SK-N-SH (cell line): ENCODE results near the gene MCTP2. TPM values are rescaled to one million over a fixed set of nuclear protein-coding genes. Genes with fewer than 3 reads are reported as not detected.
A peak's percentile ranks its signal among the peaks of the same experiment; 100 is the strongest.

Experiments used
- CTCF ChIA-PET: fragments of 300-600, 350-600 bp; formaldehyde crosslinking; extraction: SDS; loops from one replicate; lab custom pipeline; 2021; lab: Yijun Ruan, JAX
- POLR2A ChIA-PET: fragments of 350-600 bp; sonication (Branson Sonifier 250); formaldehyde crosslinking; extraction: SDS; loops from one replicate; lab custom pipeline; 2020; ENCODE audit warnings: antibody characterized with exemption, inconsistent platforms; lab: Yijun Ruan, JAX
- DNase-seq: peaks from one replicate; pipeline ENCODE4 v3.0.0; 2012
- H2AFZ ChIP-seq: fragments of 200-600 bp; sonication (generic); 2 replicates; pipeline ENCODE4 v1.8.1; 2016; ENCODE audit warnings: antibody characterized with exemption, mild to moderate bottlenecking, low read depth
- H3F3A ChIP-seq: fragments of 200-600 bp; sonication (generic); replicated peaks from 2 replicates; pipeline ENCODE3; 2016; ENCODE audit warnings: antibody characterized with exemption, mild to moderate bottlenecking; ENCODE audit not compliant: insufficient read depth
- H3K27ac ChIP-seq, 2 experiments: fragments of 200-500 bp in 1 of 2; fragments of 200-600 bp in 1 of 2; sonication (Bioruptor generic) in 1 of 2; sonication (generic), shearing (Covaris generic) in 1 of 2; 2 replicates each; pipeline versions ENCODE4 v1.5.1 to v1.6.1; 2014 to 2016; ENCODE audit warnings: low read depth in 2 of 2, inconsistent platforms in 1 of 2, low read length in 1 of 2, mild to moderate bottlenecking in 1 of 2, mixed read lengths in 1 of 2
- H3K27me3 ChIP-seq: fragments of 200-600 bp; sonication (generic), shearing (Covaris generic); 2 replicates; pipeline ENCODE4 v1.6.1; 2016; ENCODE audit warnings: mixed run types; ENCODE audit not compliant: insufficient read depth
- H3K36me3 ChIP-seq, 2 experiments: fragments of 200-500 bp in 1 of 2; fragments of 200-600 bp in 1 of 2; sonication (Bioruptor generic) in 1 of 2; sonication (generic) in 1 of 2; replicated peaks in 1 of 2; 2 replicates each; pipeline versions ENCODE3 to v1.5.1; 2014 to 2016; ENCODE audit warnings: low read length in 1 of 2, mild to moderate bottlenecking in 1 of 2; ENCODE audit not compliant: insufficient read depth in 2 of 2, control insufficient read depth in 1 of 2
- H3K4me1 ChIP-seq, 2 experiments: fragments of 200-500 bp in 1 of 2; fragments of 200-600 bp in 1 of 2; sonication (Bioruptor generic) in 1 of 2; sonication (generic), shearing (Covaris generic) in 1 of 2; 2 replicates each; pipeline versions ENCODE4 v1.5.1 to v1.6.1; 2014 to 2016; ENCODE audit warnings: low read depth in 1 of 2, low read length in 1 of 2, mixed run types in 1 of 2; ENCODE audit not compliant: insufficient read depth in 2 of 2, control insufficient read depth in 1 of 2
- H3K4me2 ChIP-seq: fragments of 200-600 bp; sonication (generic), shearing (Covaris generic); 2 replicates; pipeline ENCODE4 v1.6.1; 2017; ENCODE audit warnings: mixed run types
- H3K4me3 ChIP-seq, 2 experiments: fragments of 200-500 bp in 1 of 2; fragments of 200-600 bp in 1 of 2; sonication (Bioruptor generic) in 1 of 2; sonication (generic), shearing (Covaris generic) in 1 of 2; 2 replicates each; pipeline versions ENCODE4 v1.5.1 to v1.8.1; 2014 to 2016; ENCODE audit warnings: low read depth in 2 of 2, inconsistent platforms in 1 of 2, low read length in 1 of 2, mild to moderate bottlenecking in 1 of 2, mixed read lengths in 1 of 2, moderate library complexity in 1 of 2
- H3K79me2 ChIP-seq: fragments of 200-600 bp; sonication (generic); 2 replicates; pipeline ENCODE4 v1.8.1; 2017; ENCODE audit warnings: mild to moderate bottlenecking; ENCODE audit not compliant: insufficient read depth
- H3K9ac ChIP-seq: fragments of 200-600 bp; sonication (generic); 2 replicates; pipeline ENCODE4 v1.6.1; 2017; ENCODE audit warnings: mixed run types
- H3K9me2 ChIP-seq: fragments of 200-600 bp; sonication (generic); 2 replicates; pipeline ENCODE4 v1.6.1; 2017; ENCODE audit warnings: mixed run types
- H3K9me3 ChIP-seq: fragments of 200-600 bp; sonication (generic); 2 replicates; pipeline ENCODE4 v1.6.1; 2017; ENCODE audit warnings: mixed run types, mild to moderate bottlenecking, moderate library complexity
- H4K20me1 ChIP-seq: fragments of 200-600 bp; sonication (generic); 2 replicates; pipeline ENCODE4 v1.6.1; 2017; ENCODE audit warnings: mild to moderate bottlenecking, mixed run types; ENCODE audit not compliant: insufficient read depth
- FOXJ3 ChIP-seq: sonication (generic); formaldehyde crosslinking; IDR thresholded peaks from 2 replicates; pipeline ENCODE4 v1.5.1; 2020; ENCODE audit warnings: mild to moderate bottlenecking, missing genetic modification reagents
- JUND ChIP-seq: IDR thresholded peaks from 2 replicates; pipeline ENCODE4 v1.4.0; 2012
- NFIC ChIP-seq: IDR thresholded peaks from 2 replicates; pipeline ENCODE4 v1.4.0; 2012; ENCODE audit warnings: borderline replicate concordance
- POLR2AphosphoS5 ChIP-seq: IDR thresholded peaks from 2 replicates; pipeline ENCODE4 v1.6.1; 2012; ENCODE audit warnings: low read depth, low read length
- RAD21 ChIP-seq: IDR thresholded peaks from 2 replicates; pipeline ENCODE4 v1.6.1; 2012; ENCODE audit warnings: mild to moderate bottlenecking, low read length
- RCOR1 ChIP-seq: fragments of 150-350 bp; IDR thresholded peaks from 2 replicates; pipeline ENCODE4 v1.6.1; 2017; ENCODE audit warnings: antibody characterized with exemption, low read length
- SIN3A ChIP-seq: IDR thresholded peaks from 2 replicates; pipeline ENCODE4 v1.6.1; 2012; ENCODE audit warnings: low read depth, mild to moderate bottlenecking, low read length, moderate library complexity, borderline replicate concordance
- SMC3 ChIP-seq: IDR thresholded peaks from 2 replicates; pipeline ENCODE4 v1.6.1; 2012; ENCODE audit warnings: low read depth, low read length, improper control_type of control experiment
- TAF1 ChIP-seq: IDR thresholded peaks from 2 replicates; pipeline ENCODE4 v1.6.1; 2012; ENCODE audit warnings: low read depth, mild to moderate bottlenecking, low read length, moderate library complexity, borderline replicate concordance
- WGBS: methylation state at CpG from one replicate; pipeline ENCODE4 v1.1.6; 2017; ENCODE audit warnings: low lambda C conversion rate; 5-methylcytosine and 5-hydroxymethylcytosine counted together
- polyA plus RNA-seq, 3 experiments: library from polyadenylated mRNA; depleted of rRNA; stranded (reverse); fragments of >200 nt; gene quantifications; 2 replicates each; pipeline ENCODE4 v1.2.3, GENCODE V29; 2012
- TF ChIP-seq, protein P1 (sequence below): IDR thresholded peaks from 2 replicates; pipeline ENCODE4 v1.4.0; 2012; ENCODE audit warnings: low read depth, borderline replicate concordance
- TF ChIP-seq, protein P2 (sequence below): fragments of 200-600 bp; sonication (generic); IDR thresholded peaks from 2 replicates; pipeline ENCODE4 v1.6.1; 2017; ENCODE audit warnings: antibody characterized with exemption, mild to moderate bottlenecking, moderate library complexity
- TF ChIP-seq, protein P3 (sequence below): IDR thresholded peaks from 2 replicates; pipeline ENCODE4 v1.6.1; 2012; ENCODE audit warnings: mild to moderate bottlenecking, low read depth, low read length, moderate library complexity

MCTP2 gene
- polyA plus RNA-seq, 1 of the 3 experiments (the other 2 are of a cell fraction), result 0.26 TPM

DNA sequence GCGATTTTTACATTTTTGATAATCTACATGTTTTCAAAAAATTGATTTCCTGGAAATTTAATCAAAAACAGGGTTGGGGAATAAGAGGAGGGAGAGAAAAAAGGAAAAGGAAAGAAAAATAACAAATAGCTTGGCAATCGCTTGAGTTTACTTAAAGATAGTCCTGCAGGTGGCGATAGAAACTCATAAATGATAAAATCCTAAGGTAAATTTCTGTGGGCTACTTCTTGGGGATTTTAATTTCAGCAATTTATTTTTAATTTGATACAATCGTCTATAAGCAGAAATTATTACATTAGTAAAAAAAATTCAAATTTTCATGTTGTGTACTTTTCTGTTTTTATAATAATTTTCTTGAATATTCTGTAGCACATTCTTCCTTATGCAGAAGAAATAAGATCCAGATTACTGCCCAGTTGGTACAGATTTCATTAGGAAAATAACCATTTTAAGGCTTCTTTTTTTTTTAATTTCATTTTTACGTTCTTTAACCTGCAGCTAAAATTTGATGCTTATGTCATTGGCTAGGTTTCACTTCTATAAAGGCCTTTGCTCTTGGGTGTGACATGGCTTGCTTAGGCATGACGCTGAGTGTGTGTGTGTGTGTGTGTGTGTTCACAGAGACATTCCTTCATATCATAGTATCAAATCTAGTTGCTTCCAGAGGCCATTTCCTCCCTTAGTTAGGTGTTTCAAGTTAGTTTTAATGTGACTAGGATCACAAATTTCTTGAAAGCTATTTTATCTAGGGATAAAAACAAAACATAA lies 181.8 kb downstream of the MCTP2 start:
- H3K79me2 ChIP-seq, result no peaks in the 10 kb centered on the region
- TF ChIP-seq, protein P1, sequence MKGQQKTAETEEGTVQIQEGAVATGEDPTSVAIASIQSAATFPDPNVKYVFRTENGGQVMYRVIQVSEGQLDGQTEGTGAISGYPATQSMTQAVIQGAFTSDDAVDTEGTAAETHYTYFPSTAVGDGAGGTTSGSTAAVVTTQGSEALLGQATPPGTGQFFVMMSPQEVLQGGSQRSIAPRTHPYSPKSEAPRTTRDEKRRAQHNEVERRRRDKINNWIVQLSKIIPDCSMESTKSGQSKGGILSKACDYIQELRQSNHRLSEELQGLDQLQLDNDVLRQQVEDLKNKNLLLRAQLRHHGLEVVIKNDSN, result no peak
- TF ChIP-seq, protein P2, sequence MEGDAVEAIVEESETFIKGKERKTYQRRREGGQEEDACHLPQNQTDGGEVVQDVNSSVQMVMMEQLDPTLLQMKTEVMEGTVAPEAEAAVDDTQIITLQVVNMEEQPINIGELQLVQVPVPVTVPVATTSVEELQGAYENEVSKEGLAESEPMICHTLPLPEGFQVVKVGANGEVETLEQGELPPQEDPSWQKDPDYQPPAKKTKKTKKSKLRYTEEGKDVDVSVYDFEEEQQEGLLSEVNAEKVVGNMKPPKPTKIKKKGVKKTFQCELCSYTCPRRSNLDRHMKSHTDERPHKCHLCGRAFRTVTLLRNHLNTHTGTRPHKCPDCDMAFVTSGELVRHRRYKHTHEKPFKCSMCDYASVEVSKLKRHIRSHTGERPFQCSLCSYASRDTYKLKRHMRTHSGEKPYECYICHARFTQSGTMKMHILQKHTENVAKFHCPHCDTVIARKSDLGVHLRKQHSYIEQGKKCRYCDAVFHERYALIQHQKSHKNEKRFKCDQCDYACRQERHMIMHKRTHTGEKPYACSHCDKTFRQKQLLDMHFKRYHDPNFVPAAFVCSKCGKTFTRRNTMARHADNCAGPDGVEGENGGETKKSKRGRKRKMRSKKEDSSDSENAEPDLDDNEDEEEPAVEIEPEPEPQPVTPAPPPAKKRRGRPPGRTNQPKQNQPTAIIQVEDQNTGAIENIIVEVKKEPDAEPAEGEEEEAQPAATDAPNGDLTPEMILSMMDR, result peak; percentile 47
- TF ChIP-seq RAD21 (peak; percentile 73), TAF1 (no peak), SMC3 (peak; percentile 21; the same call in 1 of the 2 replicates), FOXJ3 (CRISPR knock-in tag) (no peak)
- TF ChIP-seq, all 33 proteins: peak for 3
- DNase-seq, result no peak
- Histone ChIP-seq H3K4me2 (no peak overlapping the region), H3K4me1 (peaks cover 0 to 23% of the 10 kb centered on the region in 2 experiments; a peak in 2 of 4 replicates), H4K20me1 (no peaks in the 10 kb centered on the region), H3F3A (no peaks in the 10 kb centered on the region), H3K9ac (no peak overlapping the region), H3K27me3 (no peaks in the 10 kb centered on the region), H3K27ac (no peak overlapping the region), H2AFZ (no peak overlapping the region), H3K9me3 (no peaks in the 10 kb centered on the region), H3K4me3 (peak overlapping the region in 1 of 2 experiments; percentile 41; a peak in 1 of 4 replicates), H3K9me2 (no peaks in the 10 kb centered on the region), H3K36me3 (no peaks in the 10 kb centered on the region)
- 17% methylated on average over 6 of the region's 6 CpGs for WGBS
- ChIA-PET POLR2A (interaction anchor here (0.6 kb wide), 1 partner anchor 731 kb away, joined by 3 read pairs; no protein-coding TSS in a partner anchor), CTCF (interaction anchor here (0.6 to 4.0 kb wide), 39 partner anchors 9 to 884 kb away, joined by 3 to 36 read pairs (median 5); partner anchors contain the start of gene MCTP2)

DNA sequence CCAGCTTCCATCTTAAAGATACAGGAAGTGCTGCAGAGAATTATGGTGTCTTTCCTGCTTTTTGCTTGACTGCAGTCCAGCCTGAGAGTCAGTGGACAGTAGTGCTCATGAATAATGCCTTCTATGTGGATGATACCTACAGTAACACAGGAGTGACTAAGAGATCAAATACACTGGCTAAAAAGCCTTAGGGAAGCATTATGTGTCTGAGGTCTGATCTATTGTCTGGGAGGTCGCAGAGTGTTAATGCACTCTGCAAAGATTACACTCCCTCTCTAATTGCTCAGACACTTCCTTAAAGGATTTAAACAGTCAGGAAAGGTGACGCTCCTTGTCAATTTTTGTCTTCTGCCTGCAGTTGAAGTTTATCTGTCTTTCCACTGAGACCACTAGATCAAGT lies 183.6 kb downstream of the MCTP2 start:
- ChIA-PET POLR2A (no interaction called here), CTCF (interaction anchor here (1.2 to 4.0 kb wide), 5 partner anchors 17 to 256 kb away, joined by 3 to 36 read pairs (median 4); no protein-coding TSS in a partner anchor)
- H3K4me1 ChIP-seq, result peaks cover 0 to 18% of the 10 kb centered on the region in 2 experiments; a peak in 2 of 4 replicates
- H2AFZ ChIP-seq, result no peak overlapping the region
- H3K9me3 ChIP-seq, result no peaks in the 10 kb centered on the region
- H3K36me3 ChIP-seq, result no peaks in the 10 kb centered on the region
- H3K9me2 ChIP-seq, result no peaks in the 10 kb centered on the region
- no peaks in the 10 kb centered on the region for H3K27me3 ChIP-seq
- TF ChIP-seq, protein P3, sequence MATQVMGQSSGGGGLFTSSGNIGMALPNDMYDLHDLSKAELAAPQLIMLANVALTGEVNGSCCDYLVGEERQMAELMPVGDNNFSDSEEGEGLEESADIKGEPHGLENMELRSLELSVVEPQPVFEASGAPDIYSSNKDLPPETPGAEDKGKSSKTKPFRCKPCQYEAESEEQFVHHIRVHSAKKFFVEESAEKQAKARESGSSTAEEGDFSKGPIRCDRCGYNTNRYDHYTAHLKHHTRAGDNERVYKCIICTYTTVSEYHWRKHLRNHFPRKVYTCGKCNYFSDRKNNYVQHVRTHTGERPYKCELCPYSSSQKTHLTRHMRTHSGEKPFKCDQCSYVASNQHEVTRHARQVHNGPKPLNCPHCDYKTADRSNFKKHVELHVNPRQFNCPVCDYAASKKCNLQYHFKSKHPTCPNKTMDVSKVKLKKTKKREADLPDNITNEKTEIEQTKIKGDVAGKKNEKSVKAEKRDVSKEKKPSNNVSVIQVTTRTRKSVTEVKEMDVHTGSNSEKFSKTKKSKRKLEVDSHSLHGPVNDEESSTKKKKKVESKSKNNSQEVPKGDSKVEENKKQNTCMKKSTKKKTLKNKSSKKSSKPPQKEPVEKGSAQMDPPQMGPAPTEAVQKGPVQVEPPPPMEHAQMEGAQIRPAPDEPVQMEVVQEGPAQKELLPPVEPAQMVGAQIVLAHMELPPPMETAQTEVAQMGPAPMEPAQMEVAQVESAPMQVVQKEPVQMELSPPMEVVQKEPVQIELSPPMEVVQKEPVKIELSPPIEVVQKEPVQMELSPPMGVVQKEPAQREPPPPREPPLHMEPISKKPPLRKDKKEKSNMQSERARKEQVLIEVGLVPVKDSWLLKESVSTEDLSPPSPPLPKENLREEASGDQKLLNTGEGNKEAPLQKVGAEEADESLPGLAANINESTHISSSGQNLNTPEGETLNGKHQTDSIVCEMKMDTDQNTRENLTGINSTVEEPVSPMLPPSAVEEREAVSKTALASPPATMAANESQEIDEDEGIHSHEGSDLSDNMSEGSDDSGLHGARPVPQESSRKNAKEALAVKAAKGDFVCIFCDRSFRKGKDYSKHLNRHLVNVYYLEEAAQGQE, result no peak
- TF ChIP-seq TAF1 (no peak), SMC3 (no peak), POLR2AphosphoS5 (no peak), JUND (no peak), RCOR1 (no peak), SIN3A (no peak), NFIC (no peak)
- H3K4me3 ChIP-seq, result no peak overlapping the region
- 63% methylated on average over 2 of the region's 2 CpGs for WGBS
- no peak for DNase-seq
- H4K20me1 ChIP-seq, result no peaks in the 10 kb centered on the region
- no peaks in the 10 kb centered on the region for H3F3A ChIP-seq
- peak overlapping the region in 1 of 2 experiments; percentile 28; a peak in 2 of 4 replicates for H3K27ac ChIP-seq
- no peak overlapping the region for H3K4me2 ChIP-seq
- no peaks in the 10 kb centered on the region for H3K79me2 ChIP-seq
- H3K9ac ChIP-seq, result no peak overlapping the region
